SKM-1 (cell line): Measurements from ENCODE around the gene TMPRSS12.
"Not testable (repeated sequence)": the region's sequence is repeated elsewhere in the genome, so short reads cannot be mapped to it uniquely, and the experiment has no call there.

Experiments
- DNase-seq: peaks from one replicate; lab custom pipeline; 2025; ENCODE audit not compliant: unreplicated experiment; lab: John Stamatoyannopoulos, UW

The TMPRSS12 gene

GRCh38 chr12:50925920-50926319 lies 83.2 kb downstream of the TMPRSS12 start:
- DNase-seq, result no peak

GRCh38 chr12:50926415-50926814 lies 83.7 kb downstream of the TMPRSS12 start:
- no peak for DNase-seq

GRCh38 chr12:50926932-50927331 lies 84.2 kb downstream of the TMPRSS12 start:
- DNase-seq, result not testable (repeated sequence)

- DNase-seq, result no peak
Measured at GRCh38 chr12:50927356-50927755, 84.6 kb downstream of the TMPRSS12 start.

GRCh38 chr12:50927766-50928224 lies 85.1 kb downstream of the TMPRSS12 start:
- no peak for DNase-seq

GRCh38 chr12:50928392-50928791 lies 85.7 kb downstream of the TMPRSS12 start:
- DNase-seq, result no peak

- DNase-seq, result no peak
Measured at GRCh38 chr12:50929831-50930230, 87.1 kb downstream of the TMPRSS12 start.

- DNase-seq, result not testable (repeated sequence)
Measured at GRCh38 chr12:50930477-50930876, 87.8 kb downstream of the TMPRSS12 start.

- DNase-seq, result peak; percentile 20
Measured at GRCh38 chr12:50932787-50933280, 90.1 kb downstream of the TMPRSS12 start.

- DNase-seq, result no peak
Measured at GRCh38 chr12:50933459-50934124, 90.9 kb downstream of the TMPRSS12 start.

- DNase-seq, result peak; percentile 2
Measured at GRCh38 chr12:50934371-50934851, 91.7 kb downstream of the TMPRSS12 start.

- DNase-seq, result no peak
Measured at GRCh38 chr12:50934981-50935807, 92.5 kb downstream of the TMPRSS12 start.

GRCh38 chr12:50936821-50937530 lies 94.2 kb downstream of the TMPRSS12 start:
- DNase-seq, result no peak
